Right atrium auricular region (tissue), 2 donors: ENCODE results near the gene PDGFA. TPM values are rescaled to one million over a fixed set of nuclear protein-coding genes. Genes with fewer than 3 reads are reported as not detected.

ENCODE experiments used
- DNase-seq: peaks from one replicate; pipeline ENCODE4 v3.0.0-alpha.2; 2019; ENCODE audit warnings: low spot score
- H3K27ac ChIP-seq, 2 donors: fragments of 200-600 bp; sonication (generic); 1 replicate in 1 of 2; 2 replicates in 1 of 2; pipeline ENCODE4 v1.5.1; 2016 to 2019
- H3K27me3 ChIP-seq, 2 donors: fragments of 200-600 bp; sonication (generic); one replicate each; pipeline versions ENCODE4 v1.5.1 to v1.6.0; 2017 to 2019
- H3K36me3 ChIP-seq: fragments of 200-600 bp; sonication (generic); one replicate; pipeline ENCODE4 v1.5.1; 2016
- H3K4me1 ChIP-seq, 2 donors: fragments of 200-600 bp; sonication (generic); one replicate each; pipeline versions ENCODE4 v1.5.1 to v1.6.0; 2017 to 2019
- H3K4me3 ChIP-seq, 2 donors: fragments of 200-600 bp; sonication (generic); 1 replicate in 1 of 2; 2 replicates in 1 of 2; pipeline ENCODE4 v1.5.1; 2017 to 2019; ENCODE audit warnings: mild to moderate bottlenecking in 1 of 2, moderate library complexity in 1 of 2
- H3K9me3 ChIP-seq, 2 donors: fragments of 200-600 bp; sonication (generic); one replicate each; pipeline ENCODE4 v1.5.1; 2019
- CTCF ChIP-seq, 2 donors: fragments of 200-600 bp; sonication (generic); IDR thresholded peaks; one replicate each; pipeline ENCODE4 v1.5.1; 2019; ENCODE audit warnings: antibody characterized with exemption in 2 of 2
- total RNA-seq, 2 donors: library from RNA; depleted of rRNA; stranded (reverse); fragments of >200 nt; gene quantifications; one replicate each; pipeline ENCODE4 v1.1.0, GENCODE V29; 2016

Gene PDGFA
- total RNA-seq, 2 donors from 2014 or later: 31.8 to 34.2 TPM

DNA sequence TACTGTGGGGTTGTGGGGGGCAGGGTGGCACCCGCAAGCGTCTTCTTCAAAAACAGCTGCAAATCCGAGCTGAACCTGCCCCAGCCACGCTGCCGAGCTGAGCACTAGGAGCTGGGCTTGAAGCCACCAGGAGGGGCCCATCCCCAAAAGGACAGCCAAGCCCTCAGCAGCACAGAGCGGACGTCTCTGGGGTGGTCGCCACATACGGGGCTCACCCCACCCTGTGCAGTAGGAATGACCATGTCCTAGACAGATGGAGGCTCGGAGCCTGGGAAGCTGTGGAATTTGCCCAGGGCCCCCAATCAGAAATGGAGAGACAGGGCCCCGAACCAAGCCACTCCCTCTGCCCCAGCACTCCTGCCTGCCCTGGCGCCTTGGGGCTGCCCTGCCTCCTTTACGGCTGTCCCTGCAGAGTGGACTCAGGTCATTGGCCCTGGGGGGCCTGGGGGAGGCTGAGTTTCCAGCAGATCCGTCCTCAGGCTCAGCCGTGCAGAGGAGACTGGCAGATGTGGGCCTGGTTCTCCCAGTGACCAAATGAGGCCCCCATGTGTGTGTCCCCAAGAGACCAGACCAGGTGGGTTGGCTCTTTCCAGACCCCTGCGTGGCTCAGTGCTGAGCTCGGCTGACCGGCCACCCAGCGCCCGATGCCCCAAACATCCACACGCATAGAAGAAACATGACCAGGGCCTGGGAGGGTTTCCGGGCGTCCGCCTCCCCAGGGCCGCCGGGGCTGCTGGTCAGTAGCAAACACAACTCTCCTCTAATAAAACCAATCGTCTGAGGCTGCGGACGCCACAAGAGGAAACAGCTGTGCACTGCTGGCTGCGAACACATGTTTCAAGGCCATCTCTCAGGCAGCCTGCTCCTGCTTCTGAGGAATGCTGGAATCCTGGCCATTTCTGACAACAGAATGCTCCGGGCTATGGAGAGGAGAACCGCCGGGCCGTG lies 54.9 kb downstream of the PDGFA start:
- Histone ChIP-seq H3K27me3 (no peaks in the 10 kb centered on the region), H3K36me3 (no peaks in the 10 kb centered on the region), H3K27ac (no peak overlapping the region), H3K4me1 (peaks cover 0 to 25% of the 10 kb centered on the region in 2 donors), H3K9me3 (no peaks in the 10 kb centered on the region), H3K4me3 (no peak overlapping the region)
- no peak for TF ChIP-seq CTCF (IDR thresholded peaks at IDR 0.05)
- no peak for DNase-seq

GRCh38 chr7:463817-464453 lies 55.7 kb downstream of the PDGFA start:
- TF ChIP-seq CTCF (IDR thresholded peaks at IDR 0.05): no peak
- H3K27me3 ChIP-seq: no peaks in the 10 kb centered on the region
- no peak overlapping the region for H3K27ac ChIP-seq
- H3K4me3 ChIP-seq: no peak overlapping the region
- no peaks in the 10 kb centered on the region for H3K36me3 ChIP-seq
- H3K9me3 ChIP-seq: no peaks in the 10 kb centered on the region
- DNase-seq: no peak
- H3K4me1 ChIP-seq: peaks cover 0 to 25% of the 10 kb centered on the region in 2 donors

DNA sequence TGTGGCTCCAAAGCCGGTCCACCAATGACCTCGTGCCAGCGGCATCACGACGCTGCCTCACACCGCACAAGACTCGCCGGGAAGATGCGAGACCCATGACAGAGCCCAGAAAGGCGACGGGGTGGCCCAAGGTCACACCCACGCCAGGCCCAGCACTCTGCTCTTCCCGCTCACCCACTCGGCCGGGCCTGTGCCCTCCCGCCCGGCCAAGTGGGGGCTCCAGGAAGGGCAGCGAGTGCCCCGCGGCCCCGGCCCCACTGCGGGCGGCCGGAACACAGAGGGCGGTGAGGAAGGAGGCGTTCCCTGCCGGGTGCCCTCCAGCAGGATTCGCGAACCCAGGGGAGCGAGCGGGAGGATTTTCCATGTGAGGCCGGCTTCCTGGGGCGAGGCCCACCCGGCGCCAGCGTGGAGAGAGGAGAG lies 56.3 kb downstream of the PDGFA start:
- H3K9me3 ChIP-seq: no peaks in the 10 kb centered on the region
- no peak for DNase-seq
- no peak overlapping the region for H3K27ac ChIP-seq
- no peak overlapping the region for H3K4me3 ChIP-seq
- H3K36me3 ChIP-seq: no peaks in the 10 kb centered on the region
- H3K27me3 ChIP-seq: no peaks in the 10 kb centered on the region
- no peak for TF ChIP-seq CTCF (IDR thresholded peaks at IDR 0.05)
- H3K4me1 ChIP-seq: peaks cover 0 to 25% of the 10 kb centered on the region in 2 donors

- Histone ChIP-seq H3K27ac (no peak overlapping the region), H3K36me3 (no peaks in the 10 kb centered on the region), H3K4me3 (no peak overlapping the region), H3K9me3 (no peaks in the 10 kb centered on the region), H3K4me1 (peaks cover 0 to 25% of the 10 kb centered on the region in 2 donors), H3K27me3 (no peaks in the 10 kb centered on the region)
- TF ChIP-seq CTCF (IDR thresholded peaks at IDR 0.05): no peak
- DNase-seq: no peak
Observed at GRCh38 chr7:462173-463103, 57.2 kb downstream of the PDGFA start.

DNA sequence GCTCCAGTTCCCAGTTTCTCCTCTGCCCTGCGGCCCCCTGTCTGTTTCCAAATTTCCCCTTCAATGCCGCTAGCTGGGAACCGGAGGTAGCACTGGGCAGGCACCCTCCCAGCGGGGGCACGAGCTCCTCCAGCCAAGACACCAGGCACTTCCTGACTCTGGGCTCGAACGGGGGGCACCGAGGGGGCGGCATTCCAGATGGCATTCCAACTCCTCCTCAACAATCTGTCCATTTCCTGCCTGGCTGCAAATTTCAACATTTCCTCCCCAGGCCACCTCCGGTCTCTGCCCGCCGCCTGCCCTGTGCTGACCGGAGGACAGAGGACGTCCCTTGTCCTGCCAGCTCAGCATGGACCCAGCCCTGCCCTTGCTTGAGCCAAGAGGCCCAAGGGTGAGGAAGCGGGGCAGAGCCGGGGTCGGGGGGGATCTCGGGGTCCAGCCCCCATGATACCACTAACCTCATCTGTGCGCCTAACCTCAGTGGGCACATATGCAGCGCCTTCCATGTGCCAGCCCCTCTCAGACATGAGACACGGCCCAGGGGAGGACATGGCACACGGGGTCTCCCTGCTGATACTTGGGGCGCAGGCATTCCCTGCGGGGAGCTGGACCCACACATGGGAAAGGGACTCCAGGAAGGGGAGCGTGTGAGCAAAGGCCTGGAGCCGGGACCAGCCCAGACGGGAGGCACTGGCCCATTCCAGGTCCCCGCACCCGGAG lies 58.0 kb downstream of the PDGFA start:
- no peak overlapping the region for H3K27ac ChIP-seq

More for the DNA sequence above, 58.0 kb downstream of the PDGFA start:
- no peaks in the 10 kb centered on the region for H3K9me3 ChIP-seq
- H3K4me1 ChIP-seq: peaks cover 0 to 25% of the 10 kb centered on the region in 2 donors
- TF ChIP-seq CTCF (IDR thresholded peaks at IDR 0.05): no peak
- H3K27me3 ChIP-seq: no peaks in the 10 kb centered on the region
- H3K36me3 ChIP-seq: no peaks in the 10 kb centered on the region
- no peak for DNase-seq
- no peak overlapping the region for H3K4me3 ChIP-seq
